ENCODE measurements around the gene FAM47A.

FAM47A gene

GRCh38 chrX:34132028-34132427, at the start of gene FAM47A:
TSS of gene FAM47A (minus strand) at chrX:34132314. CDS start at chrX:34132278, 36 bp downstream.
- DNase-seq: no peak

GRCh38 chrX:34147345-34147744, 15.2 kb upstream of the FAM47A start:
- no peak for DNase-seq

GRCh38 chrX:34146906-34147305, 14.8 kb upstream of the FAM47A start:
- no peak for DNase-seq

GRCh38 chrX:34144246-34144645, 12.1 kb upstream of the FAM47A start:
- DNase-seq: no peak

- no peak for DNase-seq
These were observed 8.7 kb upstream of the FAM47A start for GRCh38 chrX:34140816-34141215.

- no peak for DNase-seq
These were observed 952 bp downstream of the FAM47A start for GRCh38 chrX:34130980-34131744.

- DNase-seq: no peak
These were observed 1.6 kb downstream of the FAM47A start for GRCh38 chrX:34130501-34130900.

- no peak for DNase-seq
These were observed 6.1 kb downstream of the FAM47A start for GRCh38 chrX:34126011-34126410.

- DNase-seq: no peak
These were observed 13.0 kb downstream of the FAM47A start for GRCh38 chrX:34119122-34119521.

- DNase-seq: no peak
These were observed 19.7 kb downstream of the FAM47A start for GRCh38 chrX:34112459-34112858.
